Activated T-helper 1 cell treated with anti-CD3 and anti-CD28 coated beads, Interleukin-2, amount 50 U/mL, for 16 hours (primary cell): ENCODE results near the gene TTC34.
"Not testable (repeated sequence)": the region's sequence is repeated elsewhere in the genome, so short reads cannot be mapped to it uniquely, and the experiment has no call there.

Experiments
- DNase-seq, 2 donors: peaks; one replicate each; pipeline ENCODE4 v3.0.0-alpha.2; 2020; ENCODE audit warnings: low read depth in 1 of 2, low spot score in 1 of 2

Gene TTC34

DNA sequence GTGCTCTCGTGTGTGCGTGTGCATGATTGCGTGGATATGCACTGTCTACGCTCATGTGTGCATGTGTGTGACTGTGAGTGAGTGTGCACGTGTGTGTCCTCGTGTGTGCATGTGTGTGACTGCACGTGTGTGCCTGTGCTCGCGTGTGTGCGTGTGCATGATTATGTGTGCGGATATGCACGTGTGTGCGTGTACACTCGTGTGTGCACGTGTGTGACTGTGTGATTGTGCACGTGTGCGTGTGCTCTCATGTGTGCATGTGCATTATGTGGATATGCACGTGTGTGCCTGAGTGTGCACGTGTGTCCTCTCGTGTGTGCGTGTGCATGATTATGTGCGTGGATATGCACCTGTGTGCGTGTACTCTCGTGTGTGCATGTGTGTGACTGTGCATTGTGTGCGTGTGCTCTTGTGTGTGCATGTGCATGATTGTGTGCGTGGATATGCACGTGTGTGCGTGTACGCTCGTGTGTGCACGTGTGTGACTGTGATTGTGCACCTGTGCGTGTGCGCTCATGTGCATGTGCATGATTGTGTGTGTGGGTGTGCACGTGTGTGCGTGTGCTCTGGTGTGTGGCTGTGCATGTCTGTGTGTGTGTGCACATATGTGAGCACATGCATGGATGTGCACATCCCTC, 170.9 kb downstream of the TTC34 start:
- no peak for DNase-seq

DNA sequence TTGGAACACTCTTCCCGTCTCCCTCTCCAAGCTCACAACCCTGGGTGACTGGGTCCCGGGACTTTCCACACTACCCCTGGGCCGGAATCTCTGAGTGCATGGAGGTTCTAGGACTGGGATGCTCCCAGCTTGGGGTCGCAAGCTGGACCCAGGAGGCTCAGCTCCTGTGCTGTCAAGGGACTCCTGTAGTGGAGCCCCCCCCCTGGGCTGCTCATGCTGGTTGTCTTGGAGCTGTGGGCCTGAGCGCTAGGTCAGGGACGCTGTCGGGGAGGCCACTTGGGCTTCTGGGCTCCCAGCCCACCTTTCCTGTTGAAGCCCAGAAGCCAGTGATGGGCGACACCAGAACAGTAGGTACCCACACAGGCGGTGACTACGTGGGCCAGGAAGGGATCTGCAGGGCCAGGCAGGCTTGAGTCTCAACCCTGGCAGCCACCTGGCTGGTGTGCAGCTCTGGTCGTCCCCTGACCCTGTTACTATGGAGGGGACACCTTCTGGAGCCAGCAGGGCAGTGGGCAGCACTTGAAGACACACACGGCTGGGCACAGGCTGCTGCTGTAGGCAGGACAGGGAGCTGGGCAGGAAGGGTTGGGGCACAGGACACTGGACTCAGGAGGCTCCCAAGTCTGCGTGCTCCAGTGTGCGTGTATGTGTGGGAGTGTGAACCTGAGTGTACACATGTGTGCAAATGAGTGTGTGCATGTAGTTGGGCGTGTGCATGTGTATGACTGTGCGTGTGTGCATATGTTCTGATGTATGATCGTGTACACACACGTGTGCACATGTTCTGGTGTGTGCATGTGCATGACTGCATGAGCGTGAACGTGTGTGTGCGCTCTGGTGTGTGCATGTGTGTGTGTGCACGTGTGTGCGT, 171.6 kb downstream of the TTC34 start:
- no peak for DNase-seq

DNA sequence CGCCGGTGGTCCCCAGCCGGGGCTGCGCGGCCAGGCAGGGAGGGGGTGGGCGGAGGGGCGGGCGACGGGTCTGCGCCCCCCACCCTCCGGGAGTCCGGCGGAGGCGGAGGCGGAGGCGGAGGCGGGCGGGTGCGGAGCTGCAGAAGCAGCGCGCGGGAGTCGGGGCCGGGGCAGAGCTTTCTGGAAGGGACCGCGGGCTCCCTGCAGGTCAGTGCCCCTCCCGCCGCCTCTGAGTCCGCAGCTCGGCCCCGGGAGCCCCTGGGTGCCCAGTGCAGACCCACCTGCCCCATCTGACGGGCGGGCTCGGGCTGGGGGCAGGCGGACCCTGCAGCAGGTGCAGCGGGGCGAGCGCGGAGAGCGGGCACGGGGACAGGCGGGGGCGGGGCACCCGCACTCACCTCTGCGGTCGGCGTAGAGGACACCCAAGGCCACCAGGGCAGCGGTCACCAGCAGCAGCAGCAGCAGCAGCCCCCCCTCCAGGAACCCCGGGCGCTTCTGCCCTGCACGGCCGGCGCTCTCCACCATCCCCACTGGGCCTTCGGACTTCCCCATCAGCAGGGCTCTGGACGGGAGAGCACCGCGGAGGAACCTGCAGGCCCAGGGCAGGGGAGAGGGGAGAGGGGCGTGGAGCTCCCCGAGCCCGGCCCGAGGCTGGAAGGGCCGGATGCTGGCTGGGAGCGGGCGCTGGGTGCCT, 172.4 kb downstream of the TTC34 start:
- no peak for DNase-seq

DNA sequence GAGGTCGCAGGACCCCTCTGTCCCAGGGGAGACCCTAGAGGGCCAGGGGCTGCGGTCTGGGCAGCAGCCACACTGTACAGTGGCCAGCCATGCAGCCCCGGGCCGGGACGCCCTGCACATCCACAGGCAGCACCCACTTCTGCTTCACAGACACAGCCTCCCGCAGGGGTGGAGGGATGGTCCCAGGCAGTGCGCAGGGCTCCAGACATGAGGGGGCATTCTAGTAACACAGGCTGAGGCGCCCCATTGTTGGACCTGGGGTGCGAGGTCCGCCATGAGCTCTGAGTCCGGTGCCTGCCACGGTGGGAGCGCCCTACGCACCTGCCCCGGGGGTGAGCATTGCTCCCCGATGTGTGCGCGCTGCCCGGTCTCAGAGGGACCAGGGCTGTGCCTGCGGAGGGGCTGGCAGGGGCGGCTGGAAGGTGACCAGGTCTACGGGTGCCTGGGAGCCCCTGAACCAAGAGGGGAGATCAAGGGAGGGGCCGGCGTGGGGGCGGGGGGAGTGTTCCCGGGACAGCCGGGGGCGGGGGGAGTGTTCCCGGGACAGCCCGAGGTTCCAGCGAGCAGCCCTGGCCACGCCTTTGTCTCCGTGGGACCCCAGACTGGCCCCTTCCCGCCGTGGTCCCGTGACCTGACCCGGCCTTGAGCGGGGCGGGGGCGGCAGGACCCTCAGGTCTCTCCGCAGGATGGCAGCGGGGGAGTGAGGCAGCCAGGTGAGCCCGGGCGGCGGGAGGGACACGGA, 173.1 kb downstream of the TTC34 start:
- DNase-seq, result no peak

- no peak for DNase-seq
Measured at GRCh38 chr1:2627746-2628145, 173.7 kb downstream of the TTC34 start.

DNA sequence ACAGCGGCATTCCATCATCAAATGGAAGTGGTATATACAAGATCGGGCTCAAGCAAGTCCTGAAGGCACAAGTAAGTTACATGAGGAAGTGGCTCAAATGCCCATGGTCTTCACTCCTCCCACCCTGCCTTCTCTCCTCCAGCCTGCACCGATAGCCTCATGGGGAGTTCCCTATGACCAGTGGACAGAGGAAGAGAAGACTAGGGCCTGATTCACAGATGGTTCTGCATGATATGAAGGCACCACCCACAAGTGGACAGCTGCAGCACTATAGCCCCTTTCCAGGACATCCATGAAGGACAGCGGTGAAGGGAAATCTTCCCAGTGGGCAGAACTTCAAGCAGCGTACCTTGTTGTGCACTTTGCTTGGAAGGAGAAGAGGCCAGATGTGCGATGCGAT, 175.7 kb downstream of the TTC34 start:
- DNase-seq, result not testable (repeated sequence)

- no peak for DNase-seq
Measured at GRCh38 chr1:2625311-2625710, 176.2 kb downstream of the TTC34 start.

DNA sequence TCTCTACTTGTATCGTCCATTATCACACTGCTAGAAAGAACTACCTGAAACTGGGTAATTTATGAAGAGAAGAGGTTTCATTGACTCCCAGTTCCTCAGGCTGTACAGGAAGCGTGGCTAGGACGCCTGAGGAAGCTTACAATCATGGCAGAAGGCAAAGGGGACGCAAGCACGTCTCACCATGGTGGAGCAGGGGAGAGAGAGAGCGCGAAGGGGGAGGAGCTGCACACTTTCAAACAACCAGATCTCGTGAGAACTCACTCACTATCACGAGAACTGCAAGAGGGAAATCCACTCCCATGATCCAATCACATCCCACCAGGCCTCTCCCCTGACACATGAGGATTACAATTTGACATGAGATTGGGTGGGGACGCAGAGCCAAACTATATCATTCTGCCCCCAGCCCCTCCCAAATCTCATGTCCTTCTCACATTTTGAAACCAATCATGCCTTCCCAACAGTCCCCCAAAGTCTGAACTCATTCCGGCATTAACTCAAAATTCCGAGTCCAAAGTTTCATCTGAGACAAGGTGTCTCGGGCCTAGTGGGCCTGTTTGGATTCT, 176.7 kb downstream of the TTC34 start:
- no peak for DNase-seq

- DNase-seq, result no peak
Measured at GRCh38 chr1:2623571-2624337, 177.7 kb downstream of the TTC34 start.

DNA sequence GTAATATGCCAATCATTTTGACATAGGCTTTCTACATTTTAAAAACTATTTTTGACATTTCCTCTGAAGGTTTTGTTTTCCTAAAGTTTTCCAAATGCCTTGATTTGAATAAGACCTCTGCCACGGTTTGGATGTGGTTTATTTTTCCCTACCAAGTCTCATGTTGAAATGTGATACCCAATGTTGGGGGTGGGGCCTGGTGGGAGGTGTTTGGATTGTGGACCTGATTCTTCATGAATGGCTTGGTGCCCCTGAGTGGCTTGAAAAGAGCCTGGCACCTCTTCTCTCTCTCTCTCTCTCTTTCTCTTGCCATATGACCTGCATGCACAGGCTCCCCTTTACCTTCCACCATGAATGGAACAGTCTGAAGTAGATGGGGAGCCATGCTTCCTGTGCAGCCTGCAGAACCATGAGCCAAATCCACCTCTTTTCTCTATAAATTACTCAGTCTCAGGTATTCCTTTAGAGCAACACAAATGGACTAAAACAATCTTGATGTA, 183.5 kb downstream of the TTC34 start:
- no peak for DNase-seq

DNA sequence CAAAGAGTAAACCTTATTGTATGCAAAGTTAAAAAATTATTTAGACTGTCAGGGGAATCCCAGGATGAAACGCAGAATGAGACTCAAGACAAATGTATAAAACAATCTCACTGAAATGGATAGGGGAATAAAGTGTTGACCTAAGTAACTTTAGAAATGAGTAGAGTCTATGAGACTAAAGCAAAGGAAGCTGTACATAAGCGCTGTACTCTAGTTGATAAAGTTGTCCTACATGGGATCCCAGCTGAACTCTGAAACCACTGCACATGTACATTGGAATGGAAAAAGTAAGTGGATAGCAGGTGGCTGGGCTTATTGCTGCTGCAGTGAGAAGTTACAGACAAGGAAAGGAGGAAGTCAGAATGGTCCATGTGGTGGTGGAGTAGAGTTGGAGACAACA, 187.3 kb downstream of the TTC34 start:
- no peak for DNase-seq

DNA sequence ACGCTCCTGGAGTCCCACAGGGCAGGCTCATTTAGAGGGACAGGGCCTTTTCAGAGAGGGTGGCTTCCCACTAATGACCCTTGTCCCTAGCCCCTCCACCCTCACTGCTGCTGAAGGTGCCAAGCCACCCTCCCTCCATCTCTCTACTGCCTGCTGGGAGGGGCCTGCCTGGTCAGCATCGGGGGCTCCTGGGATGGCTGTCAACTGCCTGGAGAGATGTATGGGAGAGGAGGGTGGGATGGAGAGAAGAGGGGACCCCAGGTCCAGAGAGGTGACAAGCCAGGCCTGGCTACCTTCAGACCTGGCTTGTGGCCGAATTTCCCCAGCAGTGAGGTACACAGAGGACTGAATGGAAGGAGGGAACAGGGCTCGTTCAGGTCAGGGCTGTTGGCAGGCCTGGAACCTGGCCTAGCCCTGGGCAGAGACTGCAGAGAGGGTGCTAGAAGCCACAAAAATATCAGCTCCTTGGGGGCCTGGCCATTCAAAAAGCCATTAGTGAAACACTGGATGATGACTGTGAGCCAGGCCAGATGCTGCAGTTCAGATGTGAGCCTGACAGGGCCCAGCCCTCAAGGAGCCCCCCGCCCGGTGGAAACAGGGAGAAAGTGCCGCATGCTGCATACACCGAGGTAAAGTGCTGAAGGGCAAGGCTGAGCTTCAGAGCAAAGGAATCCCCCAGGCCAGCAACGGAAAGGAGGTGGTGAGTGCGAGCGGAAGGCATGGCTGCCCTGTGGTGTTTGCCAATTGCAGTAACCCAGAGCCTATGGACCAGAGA, 188.7 kb downstream of the TTC34 start:
- peak in 1 of 2 donors; percentile 2 for DNase-seq

DNA sequence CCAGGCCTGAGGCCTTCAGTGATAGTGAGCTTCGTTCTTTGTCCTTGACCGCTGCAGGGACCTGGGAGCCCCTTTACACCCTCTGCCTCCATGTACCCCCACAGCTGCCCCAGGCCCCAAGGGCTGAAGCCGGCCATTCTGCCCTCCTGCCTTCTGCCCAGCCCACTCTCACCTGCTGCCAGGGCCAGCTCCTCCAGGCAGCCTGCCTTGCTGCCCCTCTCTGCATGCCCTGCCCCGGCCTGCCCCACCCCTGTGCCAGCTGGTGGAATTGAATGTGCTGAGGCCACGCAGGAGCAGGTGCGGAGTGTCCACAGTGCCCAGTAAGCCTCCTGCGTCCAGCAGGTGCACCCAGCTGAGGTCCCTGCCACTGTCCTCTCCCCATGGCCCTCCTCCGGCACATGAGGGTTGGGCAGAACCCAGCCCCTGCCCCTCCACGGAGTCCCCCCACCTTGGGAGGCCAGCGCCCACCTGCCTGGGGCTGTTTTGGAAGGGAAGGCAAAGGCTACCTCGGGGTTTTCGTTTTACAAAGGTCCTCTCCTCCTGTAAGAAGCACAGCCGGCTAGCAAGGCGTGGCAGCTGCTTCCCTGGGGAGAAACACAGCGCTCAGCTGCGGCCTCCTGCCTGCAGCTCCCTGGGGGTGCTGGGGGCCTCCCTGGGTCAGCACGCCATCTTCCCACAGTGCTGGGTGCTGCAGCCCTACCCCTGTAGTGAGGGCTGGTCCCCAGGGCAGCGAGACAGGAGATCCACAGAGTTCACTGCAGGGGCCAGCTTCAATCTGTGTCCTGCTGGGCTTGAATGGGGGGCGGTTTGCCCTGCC, 189.7 kb downstream of the TTC34 start:
- peak in 1 of 2 donors; percentile 0 for DNase-seq

GRCh38 chr1:2611031-2611501, 190.4 kb downstream of the TTC34 start:
- DNase-seq, result peak in 1 of 2 donors; percentile 2

DNA sequence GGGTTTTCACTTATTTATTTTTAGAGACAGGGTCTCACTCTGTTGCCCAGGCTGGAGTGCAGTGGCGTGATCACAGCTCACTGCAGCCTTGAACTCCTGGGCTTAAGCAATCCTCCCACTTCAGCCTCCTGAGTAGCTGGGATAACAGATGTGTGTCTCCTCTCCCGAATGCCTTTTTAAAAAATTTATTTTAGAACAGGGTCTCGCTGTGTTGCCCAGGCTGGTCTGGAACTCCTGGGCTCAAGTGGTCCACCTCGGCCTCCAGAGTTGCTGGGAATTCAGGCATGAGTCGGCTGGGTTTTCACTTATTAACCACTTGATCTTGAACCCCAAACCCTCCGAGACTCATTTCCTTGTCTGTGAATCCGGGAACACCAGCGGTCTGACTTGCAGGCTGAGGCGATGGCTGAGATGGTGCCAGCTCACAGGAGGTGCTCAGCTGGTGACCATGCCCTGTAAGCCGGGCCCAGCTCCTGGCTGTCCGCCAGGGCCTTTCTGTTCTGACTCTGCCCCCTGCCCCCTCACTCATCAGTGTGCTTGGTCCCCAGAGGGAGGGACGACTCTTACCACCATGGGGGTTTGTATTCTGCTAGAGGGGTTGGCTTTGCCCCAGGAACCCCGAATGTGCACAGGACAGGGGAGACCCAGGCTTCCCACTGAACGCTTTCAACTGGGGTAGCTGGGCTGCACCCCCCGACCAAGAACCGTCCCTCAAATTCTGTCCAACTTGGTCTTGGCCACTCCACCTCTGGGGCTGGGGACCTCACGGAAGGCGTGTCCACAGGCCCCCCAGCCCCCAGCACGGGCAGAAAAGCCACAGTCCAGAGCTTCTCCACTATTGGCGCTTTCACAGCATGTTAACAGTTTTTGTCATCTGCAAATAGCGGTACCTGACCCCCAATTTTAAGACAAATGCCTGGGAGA, 191.2 kb downstream of the TTC34 start:
- peak in 1 of 2 donors; percentile 3 for DNase-seq

GRCh38 chr1:2609319-2610035, 192.0 kb downstream of the TTC34 start:
- no peak for DNase-seq
